Thyroid gland (tissue), 4 donors: ENCODE results near the gene SPTBN1. TPM values are rescaled to one million over a fixed set of nuclear protein-coding genes. Genes with fewer than 3 reads are reported as not detected.
"Not testable (repeated sequence)": the region's sequence is repeated elsewhere in the genome, so short reads cannot be mapped to it uniquely, and the experiment has no call there.

Experiments
- DNase-seq, 2 donors: peaks; one replicate each; pipeline ENCODE4 v3.0.0-alpha.2; 2019
- H3K27ac ChIP-seq, 3 donors: fragments of 200-600 bp; sonication (generic); 1 replicate in 2 of 3; 2 replicates in 1 of 3; pipeline ENCODE4 v1.5.1; 2016 to 2019; ENCODE audit warnings: mild to moderate bottlenecking in 1 of 3, moderate library complexity in 1 of 3
- H3K27me3 ChIP-seq: fragments of 200-600 bp; sonication (generic); one replicate; pipeline ENCODE4 v1.5.1; 2019
- H3K36me3 ChIP-seq, 2 donors: fragments of 200-600 bp; sonication (generic); one replicate each; pipeline ENCODE4 v1.5.1; 2016 to 2019
- H3K4me1 ChIP-seq, 2 donors: fragments of 200-600 bp; sonication (generic); one replicate each; pipeline ENCODE4 v1.5.1; 2017 to 2019
- H3K4me3 ChIP-seq, 3 donors: fragments of 200-600 bp; sonication (generic); replicated peaks in 1 of 3; 1 replicate in 2 of 3; 2 replicates in 1 of 3; pipeline ENCODE4 v1.5.1; 2016; ENCODE audit warnings: mild to moderate bottlenecking in 1 of 3
- H3K9me3 ChIP-seq: fragments of 200-600 bp; sonication (generic); one replicate; pipeline ENCODE4 v1.5.1; 2017
- CTCF ChIP-seq, 6 experiments: fragments of 200-600 bp in 3 of 6; fragments of 450-650 bp in 3 of 6; sonication (generic) in 3 of 6; IDR thresholded peaks; one replicate each; pipeline ENCODE4 v1.5.1; 2016 to 2019; ENCODE audit warnings: antibody characterized with exemption in 6 of 6, mild to moderate bottlenecking in 2 of 6, inconsistent platforms in 1 of 6, moderate library complexity in 1 of 6
- POLR2A ChIP-seq, 2 donors: fragments of 450-650 bp; IDR thresholded peaks; one replicate each; pipeline ENCODE4 v1.6.1; 2017; ENCODE audit warnings: antibody characterized with exemption in 2 of 2, mild to moderate bottlenecking in 2 of 2, moderate library complexity in 1 of 2
- WGBS, 2 donors: methylation state at CpG; one replicate each; pipeline ENCODE4 v1.1.5; 2017; 5-methylcytosine and 5-hydroxymethylcytosine counted together
- intact Hi-C: fragments of 100-400 bp; cut with DNase I; formaldehyde crosslinking; loops from one replicate; pipeline ENCODE4 v1.15.1; 2023
- total RNA-seq, 4 donors: library from RNA; depleted of rRNA; stranded (reverse); fragments of >200 nt; gene quantifications; one replicate each; pipeline ENCODE4 v1.2.3, GENCODE V29; 2016

The SPTBN1 gene
- total RNA-seq, 4 donors from 2014 or later, result 381 to 513 (median 419) TPM

- Histone ChIP-seq H3K4me3 (no peak overlapping the region), H3K9me3 (no peaks in the 10 kb centered on the region), H3K4me1 (peaks cover 27 to 39% of the 10 kb centered on the region in 2 donors), H3K36me3 (peaks cover 15 to 20% of the 10 kb centered on the region in 2 donors), H3K27me3 (no peaks in the 10 kb centered on the region), H3K27ac (peak overlapping the region in 2 of 3 donors; percentile 84 to 88)
- 91% methylated on average over 12 of the region's 12 CpGs for WGBS, 2 donors
- TF ChIP-seq POLR2A (IDR thresholded peaks at IDR 0.05) (no peak), CTCF (IDR thresholded peaks at IDR 0.05) (no peak)
- DNase-seq, result no peak
- intact Hi-C loops, result loop anchor here (10.0 kb wide), 2 partner anchors 98 to 178 kb away; no protein-coding TSS in a partner anchor
Observed at GRCh38 chr2:54526226-54526879, 70.2 kb downstream of the SPTBN1 start.

- DNase-seq, result no peak
- 88 to 95% methylated on average over 1 of the region's 1 CpG for WGBS, 2 donors
- H3K4me1 ChIP-seq, result peaks cover 24 to 42% of the 10 kb centered on the region in 2 donors
- no peaks in the 10 kb centered on the region for H3K27me3 ChIP-seq
- H3K4me3 ChIP-seq, result no peak overlapping the region
- peak overlapping the region in 1 of 3 donors; percentile 22 for H3K27ac ChIP-seq
- TF ChIP-seq POLR2A (IDR thresholded peaks at IDR 0.05), result no peak
- no peak for TF ChIP-seq CTCF (IDR thresholded peaks at IDR 0.05)
- H3K36me3 ChIP-seq, result peaks cover 15 to 20% of the 10 kb centered on the region in 2 donors
- H3K9me3 ChIP-seq, result no peaks in the 10 kb centered on the region
- intact Hi-C loops, result loop anchor here (10.0 kb wide), 2 partner anchors 96 to 176 kb away; no protein-coding TSS in a partner anchor
Observed at GRCh38 chr2:54528311-54528955, 72.3 kb downstream of the SPTBN1 start.

- H3K27ac ChIP-seq, H3K4me3 ChIP-seq, DNase-seq, H3K9me3 ChIP-seq, H3K27me3 ChIP-seq: not testable (repeated sequence)
- WGBS, 2 donors, result 92 to 100% methylated on average over 1 of the region's 1 CpG
- H3K36me3 ChIP-seq, result peaks cover 15 to 20% of the 10 kb centered on the region in 2 donors
- intact Hi-C loops, result loop anchor here (10.0 kb wide), 2 partner anchors 95 to 175 kb away; no protein-coding TSS in a partner anchor
- peaks cover 14 to 31% of the 10 kb centered on the region in 2 donors for H3K4me1 ChIP-seq
Observed at GRCh38 chr2:54529518-54529917, 73.4 kb downstream of the SPTBN1 start.

- Histone ChIP-seq H3K27me3 (no peaks in the 10 kb centered on the region), H3K36me3 (peaks cover 15 to 20% of the 10 kb centered on the region in 2 donors), H3K27ac (no peak overlapping the region), H3K4me1 (peaks cover 10 to 27% of the 10 kb centered on the region in 2 donors), H3K9me3 (no peaks in the 10 kb centered on the region), H3K4me3 (no peak overlapping the region)
- 79 to 91% methylated on average over 2 of the region's 2 CpGs for WGBS, 2 donors
- intact Hi-C loops, result loop anchor here (10.0 kb wide), 2 partner anchors 95 to 175 kb away; no protein-coding TSS in a partner anchor
- DNase-seq, result no peak
- TF ChIP-seq CTCF (IDR thresholded peaks at IDR 0.05), result no peak
- no peak for TF ChIP-seq POLR2A (IDR thresholded peaks at IDR 0.05)
Observed at GRCh38 chr2:54529935-54530334, 73.8 kb downstream of the SPTBN1 start.

GRCh38 chr2:54531558-54531957, 75.4 kb downstream of the SPTBN1 start:
- H3K36me3 ChIP-seq, result peaks cover 12 to 17% of the 10 kb centered on the region in 2 donors
- no peaks in the 10 kb centered on the region for H3K9me3 ChIP-seq
- peak overlapping the region in 2 of 3 donors; percentile 23 to 41 for H3K27ac ChIP-seq
- no peak overlapping the region for H3K4me3 ChIP-seq
- no peak for DNase-seq
- intact Hi-C loops, result no loop called here
- no peak for TF ChIP-seq POLR2A (IDR thresholded peaks at IDR 0.05)
- TF ChIP-seq CTCF (IDR thresholded peaks at IDR 0.05), result no peak
- 76 to 78% methylated on average over 5 of the region's 5 CpGs for WGBS, 2 donors
- H3K27me3 ChIP-seq, result no peaks in the 10 kb centered on the region
- peaks cover 0 to 18% of the 10 kb centered on the region in 2 donors for H3K4me1 ChIP-seq
